Measurements from ENCODE around the gene CLEC2L. TPM values are rescaled to one million over a fixed set of nuclear protein-coding genes. Genes with fewer than 3 reads are reported as not detected.

Gene CLEC2L
- total RNA-seq, 1 donor from 2014 or later = 0.15 TPM

DNA sequence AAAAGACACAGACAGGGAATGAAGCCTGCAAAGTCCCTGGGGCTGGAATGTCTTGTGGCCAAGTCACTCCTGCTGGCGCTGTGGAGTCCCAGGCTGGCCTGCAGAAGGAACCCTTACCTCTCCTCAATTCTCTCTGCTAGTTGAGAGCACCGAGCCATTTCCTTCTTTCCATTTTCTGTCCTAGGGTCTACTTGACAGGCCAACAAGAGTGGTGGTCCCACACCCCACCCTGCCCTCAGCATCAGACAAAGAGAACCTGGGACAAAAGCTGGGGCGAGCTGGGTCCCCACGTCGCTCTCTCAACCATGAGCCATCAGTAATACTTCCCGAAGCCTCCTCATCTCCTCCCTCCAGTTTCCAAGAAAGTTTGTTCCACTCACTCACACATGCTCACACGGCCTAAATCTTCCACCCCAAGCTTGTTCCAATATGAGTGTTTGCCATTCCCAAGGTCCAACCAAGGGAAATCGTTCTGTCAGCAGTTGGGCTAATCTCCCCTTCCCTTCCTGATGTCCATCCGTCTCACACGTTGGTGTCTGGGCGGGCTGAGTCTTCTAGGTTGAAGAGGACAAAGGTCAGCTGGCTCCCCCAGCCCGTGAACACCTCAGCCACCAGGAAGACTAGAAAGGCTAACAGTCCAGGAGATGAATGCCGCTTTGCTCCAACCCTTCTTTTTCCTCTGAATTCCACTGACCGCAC lies 44.3 kb downstream of the CLEC2L start:
- H3K27ac Mint-ChIP-seq = peak overlapping the region; percentile 65

GRCh38 chr7:139568346-139568675 lies 44.8 kb downstream of the CLEC2L start:
- H3K4me1 ChIP-seq = peaks cover 9% of the 10 kb centered on the region
- H3K4me1 Mint-ChIP-seq = peaks cover 9% of the 10 kb centered on the region

More for the DNA sequence above, 44.3 kb downstream of the CLEC2L start:
- DNase-seq (ENCODE audit: low spot score) = no peak
- no peak overlapping the region for H3K4me3 Mint-ChIP-seq
- Histone ChIP-seq H2AFZ (replicated peaks) (no peak overlapping the region), H3K27me3 (no peaks in the 10 kb centered on the region), H3K4me1 (peaks cover 9% of the 10 kb centered on the region), H3F3A (ENCODE audit: low read depth) (no peaks in the 10 kb centered on the region), H4K20me1 (ENCODE audit: low read depth) (no peaks in the 10 kb centered on the region), H3K4me2 (no peak overlapping the region), H3K27ac (no peak overlapping the region), H3K79me2 (ENCODE audit: low read depth) (no peaks in the 10 kb centered on the region), H3K9me3 (ENCODE audit: low read depth) (no peaks in the 10 kb centered on the region), H3K9ac (no peak overlapping the region), H3K36me3 (no peaks in the 10 kb centered on the region), H3K4me3 (no peak overlapping the region)
- peaks cover 26% of the 10 kb centered on the region for H3K36me3 Mint-ChIP-seq
- no peaks in the 10 kb centered on the region for H3K9me3 Mint-ChIP-seq
- peaks cover 2% of the 10 kb centered on the region for H3K27me3 Mint-ChIP-seq (ENCODE audit: insufficient read depth, low read depth)
- peaks cover 9% of the 10 kb centered on the region for H3K4me1 Mint-ChIP-seq
- TF ChIP-seq, protein P1, sequence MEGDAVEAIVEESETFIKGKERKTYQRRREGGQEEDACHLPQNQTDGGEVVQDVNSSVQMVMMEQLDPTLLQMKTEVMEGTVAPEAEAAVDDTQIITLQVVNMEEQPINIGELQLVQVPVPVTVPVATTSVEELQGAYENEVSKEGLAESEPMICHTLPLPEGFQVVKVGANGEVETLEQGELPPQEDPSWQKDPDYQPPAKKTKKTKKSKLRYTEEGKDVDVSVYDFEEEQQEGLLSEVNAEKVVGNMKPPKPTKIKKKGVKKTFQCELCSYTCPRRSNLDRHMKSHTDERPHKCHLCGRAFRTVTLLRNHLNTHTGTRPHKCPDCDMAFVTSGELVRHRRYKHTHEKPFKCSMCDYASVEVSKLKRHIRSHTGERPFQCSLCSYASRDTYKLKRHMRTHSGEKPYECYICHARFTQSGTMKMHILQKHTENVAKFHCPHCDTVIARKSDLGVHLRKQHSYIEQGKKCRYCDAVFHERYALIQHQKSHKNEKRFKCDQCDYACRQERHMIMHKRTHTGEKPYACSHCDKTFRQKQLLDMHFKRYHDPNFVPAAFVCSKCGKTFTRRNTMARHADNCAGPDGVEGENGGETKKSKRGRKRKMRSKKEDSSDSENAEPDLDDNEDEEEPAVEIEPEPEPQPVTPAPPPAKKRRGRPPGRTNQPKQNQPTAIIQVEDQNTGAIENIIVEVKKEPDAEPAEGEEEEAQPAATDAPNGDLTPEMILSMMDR (IDR thresholded peaks at IDR 0.05) = no peak
- TF ChIP-seq EZH2phosphoT487 (IDR thresholded peaks at IDR 0.05) = no peak
- no peak for TF ChIP-seq EZH2 (IDR thresholded peaks at IDR 0.05)

GRCh38 chr7:139568813-139569490 lies 45.5 kb downstream of the CLEC2L start:
- Histone ChIP-seq H4K20me1 (ENCODE audit: low read depth) (no peaks in the 10 kb centered on the region), H3K27ac (no peak overlapping the region), H3F3A (ENCODE audit: low read depth) (no peaks in the 10 kb centered on the region), H3K9ac (no peak overlapping the region), H2AFZ (replicated peaks) (no peak overlapping the region), H3K79me2 (ENCODE audit: low read depth) (no peaks in the 10 kb centered on the region), H3K27me3 (no peaks in the 10 kb centered on the region), H3K36me3 (no peaks in the 10 kb centered on the region), H3K4me1 (peaks cover 9% of the 10 kb centered on the region), H3K9me3 (ENCODE audit: low read depth) (no peaks in the 10 kb centered on the region), H3K4me2 (no peak overlapping the region), H3K4me3 (no peak overlapping the region)
- peaks cover 9% of the 10 kb centered on the region for H3K4me1 Mint-ChIP-seq
- no peak overlapping the region for H3K27ac Mint-ChIP-seq
- peaks cover 2% of the 10 kb centered on the region for H3K27me3 Mint-ChIP-seq (ENCODE audit: insufficient read depth, low read depth)
- peaks cover 25% of the 10 kb centered on the region for H3K36me3 Mint-ChIP-seq
- no peaks in the 10 kb centered on the region for H3K9me3 Mint-ChIP-seq
- TF ChIP-seq EZH2 (IDR thresholded peaks at IDR 0.05) (no peak), EZH2phosphoT487 (IDR thresholded peaks at IDR 0.05) (no peak)
- TF ChIP-seq, protein P1 (IDR thresholded peaks at IDR 0.05) = no peak
- DNase-seq (ENCODE audit: low spot score) = no peak
- no peak overlapping the region for H3K4me3 Mint-ChIP-seq

More at GRCh38 chr7:139568346-139568675, 44.8 kb downstream of the CLEC2L start:
- H3K36me3 ChIP-seq = no peaks in the 10 kb centered on the region
- H2AFZ ChIP-seq (replicated peaks) = no peak overlapping the region
- H3K27me3 ChIP-seq = no peaks in the 10 kb centered on the region
- no peak overlapping the region for H3K27ac ChIP-seq
- H3K79me2 ChIP-seq (ENCODE audit: low read depth) = no peaks in the 10 kb centered on the region
- H3K9me3 Mint-ChIP-seq = no peaks in the 10 kb centered on the region
- H3K9ac ChIP-seq = no peak overlapping the region
- H3F3A ChIP-seq (ENCODE audit: low read depth) = no peaks in the 10 kb centered on the region
- DNase-seq (ENCODE audit: low spot score) = no peak
- no peak for TF ChIP-seq EZH2phosphoT487 (IDR thresholded peaks at IDR 0.05)
- TF ChIP-seq EZH2 (IDR thresholded peaks at IDR 0.05) = no peak
- TF ChIP-seq, protein P1 (IDR thresholded peaks at IDR 0.05) = no peak
- no peak overlapping the region for H3K27ac Mint-ChIP-seq
- peaks cover 26% of the 10 kb centered on the region for H3K36me3 Mint-ChIP-seq
- no peak overlapping the region for H3K4me3 ChIP-seq
- H3K9me3 ChIP-seq (ENCODE audit: low read depth) = no peaks in the 10 kb centered on the region
- H4K20me1 ChIP-seq (ENCODE audit: low read depth) = no peaks in the 10 kb centered on the region
- H3K27me3 Mint-ChIP-seq (ENCODE audit: insufficient read depth, low read depth) = peaks cover 2% of the 10 kb centered on the region
- no peak overlapping the region for H3K4me2 ChIP-seq
- H3K4me3 Mint-ChIP-seq = no peak overlapping the region
